ENCODE measurements around the gene RABGAP1L. TPM values are rescaled to one million over a fixed set of nuclear protein-coding genes. Genes with fewer than 3 reads are reported as not detected.

The RABGAP1L gene
- polyA plus RNA-seq, 3 donors = 35.2 to 75.3 (median 63.3) TPM

DNA sequence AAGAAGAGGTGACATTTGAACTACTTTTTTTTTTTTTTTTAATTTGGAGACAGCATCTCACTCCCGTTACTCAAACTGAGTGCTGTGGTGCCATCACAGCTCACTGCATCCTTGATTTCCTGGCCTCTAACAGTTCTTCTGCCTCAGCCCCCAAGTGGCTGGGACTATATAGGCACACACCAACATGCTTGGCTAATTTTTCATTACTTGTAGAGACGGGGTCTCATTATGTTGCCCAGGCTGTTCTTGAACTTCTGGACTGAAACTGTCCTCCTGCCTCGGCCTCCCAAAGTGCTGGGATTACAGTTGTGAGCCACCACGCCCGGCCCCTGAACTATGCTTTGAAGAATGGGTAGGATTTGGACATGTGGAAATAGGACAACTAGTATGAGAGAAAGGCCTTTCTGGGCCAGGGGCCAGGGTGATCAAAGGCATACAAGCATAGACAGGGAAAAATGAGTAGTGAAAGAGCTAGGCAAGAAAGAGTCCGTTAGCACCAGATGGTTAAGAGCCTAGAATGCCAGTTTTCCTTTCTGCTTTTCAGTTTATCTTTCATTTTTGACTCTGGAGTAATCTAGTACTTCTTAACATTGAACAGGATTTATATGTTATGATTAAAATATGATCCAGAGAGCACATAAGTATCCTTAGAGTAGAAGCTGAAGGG is 6.3 kb downstream of the RABGAP1L start:
- peaks cover 0 to 5% (median 0%) of the 10 kb centered on the region in 3 donors for H3K27me3 Mint-ChIP-seq (ENCODE audit: low read depth in 3 of 3)

DNA sequence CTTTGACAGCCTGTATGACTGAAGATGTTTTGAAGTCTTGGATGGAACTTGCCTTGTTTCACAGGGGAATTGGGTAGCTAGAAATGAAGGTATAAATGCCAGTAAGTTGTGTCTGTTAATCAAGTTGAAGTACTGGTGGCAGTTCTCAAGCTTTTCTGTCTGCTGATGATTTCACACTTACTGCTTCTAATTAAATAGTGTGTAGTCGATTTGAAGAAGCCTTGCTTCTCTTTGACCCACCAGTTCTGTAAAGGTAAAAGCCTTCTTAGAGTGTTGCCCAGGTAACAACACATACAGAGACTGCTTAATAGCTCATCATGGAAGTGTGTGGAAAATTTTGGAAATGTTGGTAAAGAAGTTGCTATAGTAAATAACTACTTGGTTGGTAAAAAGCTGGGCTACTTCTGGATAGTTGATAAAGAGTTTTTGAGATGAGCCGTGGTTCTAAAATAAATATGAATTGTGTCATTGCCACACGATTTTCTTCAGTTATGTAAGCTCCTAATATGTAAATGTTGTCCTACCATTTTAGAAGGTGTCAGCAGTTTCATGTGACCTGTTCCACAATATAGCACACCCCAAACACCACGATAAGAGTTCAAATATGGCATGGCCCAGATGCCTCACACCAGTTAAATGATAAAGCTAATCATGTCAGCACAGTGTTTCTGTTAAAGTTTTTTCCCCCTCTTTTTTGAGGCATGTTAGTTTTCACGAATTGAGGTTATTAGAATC is 7.4 kb downstream of the RABGAP1L start:
- no peaks in the 10 kb centered on the region for H3K9me3 Mint-ChIP-seq
- Histone ChIP-seq H3K79me2 (ENCODE audit: insufficient read depth, low read length) (peaks cover 66% of the 10 kb centered on the region), H3K4me3 (replicated peaks in 1 of 3; ENCODE audit: low read depth in 2 of 3, low read length in 3 of 3) (no peak overlapping the region), H3K9me3 (replicated peaks in 1 of 2; ENCODE audit: control insufficient read depth in 1 of 2, insufficient read depth in 1 of 2, low read length in 2 of 2) (no peaks in the 10 kb centered on the region), H4K20me1 (ENCODE audit: insufficient read depth, low read length) (peaks cover 28% of the 10 kb centered on the region), H2AFZ (ENCODE audit: insufficient read depth, low read depth, low read length, poor library complexity, severe bottlenecking) (no peak overlapping the region), H3K4me2 (replicated peaks; ENCODE audit: extremely low read depth, low read length, poor library complexity, severe bottlenecking) (no peak overlapping the region), H3K4me1 (ENCODE audit: control insufficient read depth in 1 of 2, insufficient read depth in 2 of 2, low read length in 2 of 2) (peaks cover 5 to 7% of the 10 kb centered on the region in 2 donors), H3K27ac (ENCODE audit: low read depth in 1 of 2, low read length in 2 of 2) (peak overlapping the region in 1 of 2 donors; percentile 23), H3K36me3 (replicated peaks in 1 of 2; ENCODE audit: control insufficient read depth in 1 of 2, insufficient read depth in 2 of 2, low read length in 2 of 2) (no peaks in the 10 kb centered on the region), H3K27me3 (ENCODE audit: control insufficient read depth in 2 of 2, insufficient read depth in 2 of 2, low read length in 2 of 2) (no peaks in the 10 kb centered on the region), H3K9ac (ENCODE audit: insufficient read depth, low read length, poor library complexity, severe bottlenecking) (no peak overlapping the region)
- H3K4me3 Mint-ChIP-seq = no peak overlapping the region
- intact Hi-C loops (cut with micrococcal nuclease) = loop anchor here in 1 of 2 donors (10.0 kb wide), 1 partner anchor 302 kb away; the partner anchor contains the start of genes GAS5 and ZBTB37
- peaks cover 41% of the 10 kb centered on the region for H3K4me1 Mint-ChIP-seq
- peaks cover 0 to 5% (median 0%) of the 10 kb centered on the region in 3 donors for H3K27me3 Mint-ChIP-seq (ENCODE audit: low read depth in 3 of 3)
- DNase-seq = no peak
- TF ChIP-seq, protein P1, sequence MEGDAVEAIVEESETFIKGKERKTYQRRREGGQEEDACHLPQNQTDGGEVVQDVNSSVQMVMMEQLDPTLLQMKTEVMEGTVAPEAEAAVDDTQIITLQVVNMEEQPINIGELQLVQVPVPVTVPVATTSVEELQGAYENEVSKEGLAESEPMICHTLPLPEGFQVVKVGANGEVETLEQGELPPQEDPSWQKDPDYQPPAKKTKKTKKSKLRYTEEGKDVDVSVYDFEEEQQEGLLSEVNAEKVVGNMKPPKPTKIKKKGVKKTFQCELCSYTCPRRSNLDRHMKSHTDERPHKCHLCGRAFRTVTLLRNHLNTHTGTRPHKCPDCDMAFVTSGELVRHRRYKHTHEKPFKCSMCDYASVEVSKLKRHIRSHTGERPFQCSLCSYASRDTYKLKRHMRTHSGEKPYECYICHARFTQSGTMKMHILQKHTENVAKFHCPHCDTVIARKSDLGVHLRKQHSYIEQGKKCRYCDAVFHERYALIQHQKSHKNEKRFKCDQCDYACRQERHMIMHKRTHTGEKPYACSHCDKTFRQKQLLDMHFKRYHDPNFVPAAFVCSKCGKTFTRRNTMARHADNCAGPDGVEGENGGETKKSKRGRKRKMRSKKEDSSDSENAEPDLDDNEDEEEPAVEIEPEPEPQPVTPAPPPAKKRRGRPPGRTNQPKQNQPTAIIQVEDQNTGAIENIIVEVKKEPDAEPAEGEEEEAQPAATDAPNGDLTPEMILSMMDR (IDR thresholded peaks at IDR 0.05) = no peak
- H3K36me3 Mint-ChIP-seq = peaks cover 3 to 19% of the 10 kb centered on the region in 2 donors
- WGBS (ENCODE audit: insufficient coverage) = no CpG with 5 or more reads among the region's 5 CpGs
- peak overlapping the region in 2 of 7 donors; percentile 51 to 55 for H3K27ac Mint-ChIP-seq

More for the DNA sequence above, 6.3 kb downstream of the RABGAP1L start:
- WGBS (ENCODE audit: insufficient coverage) = 100% methylated on average over 4 of the region's 6 CpGs
- Histone ChIP-seq H3K79me2 (ENCODE audit: insufficient read depth, low read length) (peaks cover 77% of the 10 kb centered on the region), H3K27ac (ENCODE audit: low read depth in 1 of 2, low read length in 2 of 2) (peak overlapping the region in 1 of 2 donors; percentile 23), H3K36me3 (replicated peaks in 1 of 2; ENCODE audit: control insufficient read depth in 1 of 2, insufficient read depth in 2 of 2, low read length in 2 of 2) (no peaks in the 10 kb centered on the region), H3K9me3 (replicated peaks in 1 of 2; ENCODE audit: control insufficient read depth in 1 of 2, insufficient read depth in 1 of 2, low read length in 2 of 2) (no peaks in the 10 kb centered on the region), H4K20me1 (ENCODE audit: insufficient read depth, low read length) (peaks cover 30% of the 10 kb centered on the region), H3K4me3 (replicated peaks in 1 of 3; ENCODE audit: low read depth in 2 of 3, low read length in 3 of 3) (no peak overlapping the region), H3K9ac (ENCODE audit: insufficient read depth, low read length, poor library complexity, severe bottlenecking) (no peak overlapping the region), H3K27me3 (ENCODE audit: control insufficient read depth in 2 of 2, insufficient read depth in 2 of 2, low read length in 2 of 2) (no peaks in the 10 kb centered on the region), H2AFZ (ENCODE audit: insufficient read depth, low read depth, low read length, poor library complexity, severe bottlenecking) (no peak overlapping the region), H3K4me2 (replicated peaks; ENCODE audit: extremely low read depth, low read length, poor library complexity, severe bottlenecking) (no peak overlapping the region), H3K4me1 (ENCODE audit: control insufficient read depth in 1 of 2, insufficient read depth in 2 of 2, low read length in 2 of 2) (peaks cover 5 to 11% of the 10 kb centered on the region in 2 donors)
- Mint-ChIP-seq H3K4me1 (peaks cover 49% of the 10 kb centered on the region), H3K9me3 (no peaks in the 10 kb centered on the region), H3K36me3 (peaks cover 3 to 19% of the 10 kb centered on the region in 2 donors), H3K27ac (peak overlapping the region in 5 of 7 donors; percentile 35 to 74 (median 43)), H3K4me3 (no peak overlapping the region)
- no peak for DNase-seq
- intact Hi-C loops (cut with micrococcal nuclease) = loop anchor here in 1 of 2 donors (10.0 kb wide), 1 partner anchor 301 kb away; the partner anchor contains the start of genes GAS5 and ZBTB37
- TF ChIP-seq, protein P1 (IDR thresholded peaks at IDR 0.05) = no peak

All from CD14-positive monocyte (primary cell).